Activated naive CD4-positive, alpha-beta T cell treated with anti-CD3 and anti-CD28 coated beads, Interleukin-2, amount 50 U/mL, for 16 hours (primary cell): ENCODE results near the gene PCYT2.

ENCODE experiments used
- DNase-seq: peaks from one replicate; pipeline ENCODE4 v3.0.0-alpha.2; 2020

Gene PCYT2

GRCh38 chr17:81911969-81912368, 770 bp upstream of the PCYT2 start:
- no peak for DNase-seq

GRCh38 chr17:81910840-81911276, 341 bp downstream of the PCYT2 start:
- DNase-seq: no peak

- DNase-seq: no peak
These were observed 996 bp downstream of the PCYT2 start for GRCh38 chr17:81909966-81910839.

GRCh38 chr17:81909231-81909630, 2.0 kb downstream of the PCYT2 start:
- DNase-seq: no peak

- DNase-seq: no peak
These were observed 2.4 kb downstream of the PCYT2 start for GRCh38 chr17:81908793-81909192.

- no peak for DNase-seq
These were observed 3.7 kb downstream of the PCYT2 start for GRCh38 chr17:81907219-81908145.

- DNase-seq: no peak
These were observed 4.6 kb downstream of the PCYT2 start for GRCh38 chr17:81906476-81907218.

- DNase-seq: no peak
These were observed 5.2 kb downstream of the PCYT2 start for GRCh38 chr17:81905993-81906392.

- no peak for DNase-seq
These were observed 5.7 kb downstream of the PCYT2 start for GRCh38 chr17:81905424-81905875.

- no peak for DNase-seq
These were observed 6.4 kb downstream of the PCYT2 start for GRCh38 chr17:81904600-81905423.

GRCh38 chr17:81903896-81904599, 7.2 kb downstream of the PCYT2 start:
- DNase-seq: no peak

GRCh38 chr17:81903415-81903831, 7.8 kb downstream of the PCYT2 start:
- no peak for DNase-seq

- DNase-seq: no peak
These were observed 8.4 kb downstream of the PCYT2 start for GRCh38 chr17:81902653-81903414.

- DNase-seq: no peak
These were observed 9.1 kb downstream of the PCYT2 start, which contains the start of gene NPB for GRCh38 chr17:81902023-81902652. Gene NPB, plus strand, starts transcription at chr17:81902238. Its CDS starts 40 bp downstream, at chr17:81902278.

GRCh38 chr17:81901167-81902022, 9.8 kb downstream of the PCYT2 start:
- no peak for DNase-seq

- no peak for DNase-seq
These were observed 10.9 kb downstream of the PCYT2 start for GRCh38 chr17:81900181-81900820.

GRCh38 chr17:81899514-81900166, 11.6 kb downstream of the PCYT2 start:
- DNase-seq: no peak

GRCh38 chr17:81898885-81899284, 12.3 kb downstream of the PCYT2 start:
- no peak for DNase-seq
